Mammary epithelial cell (primary cell): ENCODE data around the gene PDLIM7.

ENCODE experiments used
- CTCF ChIP-seq, 2 donors: IDR thresholded peaks in 1 of 2; conservative IDR thresholded peaks in 1 of 2; 2 replicates each; pipeline ENCODE4 v1.5.1; 2011 to 2012; ENCODE audit warnings: inconsistent platforms in 2 of 2, low read length in 2 of 2, mild to moderate bottlenecking in 2 of 2, control low read depth in 1 of 2, low read depth in 1 of 2; ENCODE audit not compliant: insufficient read depth in 1 of 2; ENCODE audit errors: extremely low read depth in 1 of 2
- EZH2 ChIP-seq: IDR thresholded peaks from 2 replicates; pipeline ENCODE4 v1.6.1; 2012; ENCODE audit warnings: low read length, inconsistent platforms, borderline replicate concordance

- TF ChIP-seq CTCF (conservative IDR thresholded peaks at IDR 0.05 in 1 of 2, IDR thresholded peaks at IDR 0.05 in 1 of 2; ENCODE audit: extremely low read depth in 1 of 2, insufficient read depth in 1 of 2, low read depth in 1 of 2, low read length in 2 of 2): peak in 1 of 2 donors; percentile 8
- no peak for TF ChIP-seq EZH2
Observed at GRCh38 chr5:177546258-177546741, 48.9 kb upstream of the PDLIM7 start.
